Fibroblast of lung (primary cell): ENCODE data around the gene ID3. TPM values are rescaled to one million over a fixed set of nuclear protein-coding genes. Genes with fewer than 3 reads are reported as not detected.

ENCODE experiments used
- DNase-seq, 2 donors: peaks; one replicate each; pipeline versions ENCODE4 v3.0.0 to v3.0.0-alpha.2; 2010; ENCODE audit warnings: low read depth in 2 of 2
- H2AFZ ChIP-seq: 2 replicates; pipeline ENCODE4 v1.5.1; 2012; ENCODE audit warnings: low read length, control low read depth, inconsistent platforms
- H3K27ac ChIP-seq: 2 replicates; pipeline ENCODE4 v1.5.1; 2011; ENCODE audit warnings: low read length, control low read depth; ENCODE audit not compliant: insufficient read depth
- H3K27me3 ChIP-seq: 2 replicates; pipeline ENCODE4 v1.5.1; 2011; ENCODE audit warnings: mild to moderate bottlenecking, low read length; ENCODE audit not compliant: control insufficient read depth, insufficient read depth
- H3K36me3 ChIP-seq: 2 replicates; pipeline ENCODE4 v1.5.1; 2011; ENCODE audit warnings: low read length; ENCODE audit not compliant: control insufficient read depth, insufficient read depth
- H3K4me1 ChIP-seq: 2 replicates; pipeline ENCODE4 v1.5.1; 2011; ENCODE audit warnings: low read length; ENCODE audit not compliant: control insufficient read depth, insufficient read depth; ENCODE audit errors: extremely low read depth
- H3K4me2 ChIP-seq: 2 replicates; pipeline ENCODE4 v1.5.1; 2011; ENCODE audit warnings: low read length, control low read depth; ENCODE audit not compliant: insufficient read depth; ENCODE audit errors: extremely low read depth
- H3K4me3 ChIP-seq, 4 experiments: fragments of 200-600 bp in 1 of 4; sonication (generic) in 1 of 4; replicated peaks in 1 of 4; 2 replicates each; pipeline ENCODE4 v1.5.1; 2011 to 2016; ENCODE audit warnings: low read length in 4 of 4, low read depth in 3 of 4, mild to moderate bottlenecking in 3 of 4, control low read depth in 2 of 4, inconsistent platforms in 1 of 4, mixed read lengths in 1 of 4; ENCODE audit not compliant: insufficient read depth in 1 of 4; ENCODE audit errors: control extremely low read depth in 1 of 4
- H3K79me2 ChIP-seq: 2 replicates; pipeline ENCODE4 v1.5.1; 2012; ENCODE audit warnings: mild to moderate bottlenecking, low read length, inconsistent platforms; ENCODE audit not compliant: control insufficient read depth, insufficient read depth
- H3K9ac ChIP-seq: 2 replicates; pipeline ENCODE4 v1.5.1; 2011; ENCODE audit warnings: mild to moderate bottlenecking, low read length, control low read depth; ENCODE audit not compliant: insufficient read depth
- H3K9me3 ChIP-seq: 2 replicates; pipeline ENCODE4 v1.5.1; 2012; ENCODE audit warnings: low read depth, low read length; ENCODE audit not compliant: control insufficient read depth, insufficient read depth
- H4K20me1 ChIP-seq: 2 replicates; pipeline ENCODE4 v1.5.1; 2011; ENCODE audit warnings: low read length; ENCODE audit not compliant: control insufficient read depth, insufficient read depth; ENCODE audit errors: extremely low read depth
- CTCF ChIP-seq, 2 donors: IDR thresholded peaks in 1 of 2; conservative IDR thresholded peaks in 1 of 2; 1 replicate in 1 of 2; 2 replicates in 1 of 2; pipeline ENCODE4 v1.5.1; 2011 to 2012; ENCODE audit warnings: low read length in 2 of 2, control low read depth in 1 of 2, inconsistent platforms in 1 of 2, low read depth in 1 of 2, mild to moderate bottlenecking in 1 of 2
- EZH2 ChIP-seq: IDR thresholded peaks from 2 replicates; pipeline ENCODE4 v1.5.1; 2012; ENCODE audit warnings: low read length, control low read depth, mild to moderate bottlenecking; ENCODE audit errors: missing control alignments
- polyA plus RNA-seq, 2 donors: library from polyadenylated mRNA; depleted of rRNA in 1 of 2; stranded (reverse) in 1 of 2; unstranded in 1 of 2; fragments of >200 nt; gene quantifications; 2 replicates each; pipeline ENCODE4 v1.2.1, GENCODE V29; 2011 to 2012; ENCODE audit warnings: missing spikeins in 1 of 2
- total RNA-seq: library from RNA; depleted of rRNA; stranded (reverse); fragments of >200 nt; gene quantifications from 2 replicates; pipeline ENCODE4 v1.2.1, GENCODE V29; 2014

The ID3 gene
- total and polyA plus RNA-seq, 2 donors (not counting 1 experiment from before 2014, with no cell fraction given), result 9.9 to 23.0 TPM

- H3K4me3 ChIP-seq, result no peak overlapping the region
- no peaks in the 10 kb centered on the region for H3K36me3 ChIP-seq
- H3K79me2 ChIP-seq, result no peaks in the 10 kb centered on the region
- H3K4me1 ChIP-seq, result no peaks in the 10 kb centered on the region
- no peak overlapping the region for H3K9ac ChIP-seq
- H4K20me1 ChIP-seq, result no peaks in the 10 kb centered on the region
- TF ChIP-seq EZH2 (no peak), CTCF (conservative IDR thresholded peaks at IDR 0.05 in 1 of 2, IDR thresholded peaks at IDR 0.05 in 1 of 2; ENCODE audit: low read depth in 1 of 2, low read length in 2 of 2) (no peak)
- no peak overlapping the region for H3K4me2 ChIP-seq
- no peak for DNase-seq
- H3K27ac ChIP-seq, result no peak overlapping the region
- H3K27me3 ChIP-seq, result no peaks in the 10 kb centered on the region
- H3K9me3 ChIP-seq, result no peaks in the 10 kb centered on the region
- no peak overlapping the region for H2AFZ ChIP-seq
Observed at GRCh38 chr1:23598424-23598823, 39.1 kb upstream of the ID3 start.

DNA sequence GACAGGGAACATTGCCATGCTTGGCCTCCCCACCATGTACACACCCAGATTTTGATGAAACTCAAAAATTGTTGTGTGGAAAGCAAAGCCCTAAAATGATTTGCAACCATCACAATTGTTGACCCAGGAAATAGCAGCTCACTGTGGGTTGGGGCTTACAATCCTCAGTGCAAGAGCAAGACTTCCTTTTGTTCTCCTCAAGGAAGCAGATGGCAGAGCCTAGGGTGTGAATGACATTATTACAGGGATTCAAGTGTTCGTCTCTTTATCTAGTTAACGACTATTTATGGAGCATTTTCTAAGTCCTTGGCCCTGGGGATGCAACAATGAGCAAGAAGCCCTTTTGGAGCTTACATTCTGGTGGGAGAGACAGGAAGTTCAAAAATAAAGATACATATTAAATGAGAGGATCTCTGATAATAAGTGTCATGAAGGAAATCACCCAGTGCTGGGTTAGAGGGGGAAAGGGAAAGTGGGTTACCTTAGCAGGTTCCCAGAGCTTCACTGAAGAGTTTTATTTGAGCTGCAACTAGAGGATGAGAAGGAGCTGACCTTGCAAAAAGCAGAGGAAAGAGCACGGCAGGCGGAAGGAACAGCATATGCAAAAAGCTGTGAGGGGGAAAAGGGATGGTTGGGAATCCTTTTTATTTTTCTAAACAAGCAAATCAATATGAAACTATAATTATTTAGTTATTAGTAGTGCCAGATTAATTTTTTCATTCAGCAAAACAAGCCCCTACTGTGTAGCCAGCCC is 38.5 kb upstream of the ID3 start:
- no peaks in the 10 kb centered on the region for H3K4me1 ChIP-seq
- H4K20me1 ChIP-seq, result no peaks in the 10 kb centered on the region
- no peaks in the 10 kb centered on the region for H3K36me3 ChIP-seq
- TF ChIP-seq EZH2, result no peak
- no peak for TF ChIP-seq CTCF (conservative IDR thresholded peaks at IDR 0.05 in 1 of 2, IDR thresholded peaks at IDR 0.05 in 1 of 2; ENCODE audit: low read depth in 1 of 2, low read length in 2 of 2)
- no peaks in the 10 kb centered on the region for H3K27me3 ChIP-seq
- no peak overlapping the region for H3K27ac ChIP-seq
- DNase-seq, result no peak
- no peaks in the 10 kb centered on the region for H3K9me3 ChIP-seq
- H3K4me2 ChIP-seq, result no peak overlapping the region
- H3K4me3 ChIP-seq, result no peak overlapping the region
- no peaks in the 10 kb centered on the region for H3K79me2 ChIP-seq
- H3K9ac ChIP-seq, result no peak overlapping the region
- no peak overlapping the region for H2AFZ ChIP-seq

- Histone ChIP-seq H3K27me3 (no peaks in the 10 kb centered on the region), H3K4me1 (no peaks in the 10 kb centered on the region), H3K4me2 (no peak overlapping the region), H3K9me3 (no peaks in the 10 kb centered on the region), H3K4me3 (no peak overlapping the region), H3K79me2 (no peaks in the 10 kb centered on the region), H3K9ac (no peak overlapping the region), H2AFZ (no peak overlapping the region), H3K36me3 (no peaks in the 10 kb centered on the region), H3K27ac (no peak overlapping the region), H4K20me1 (no peaks in the 10 kb centered on the region)
- no peak for TF ChIP-seq EZH2
- TF ChIP-seq CTCF (conservative IDR thresholded peaks at IDR 0.05 in 1 of 2, IDR thresholded peaks at IDR 0.05 in 1 of 2; ENCODE audit: low read depth in 1 of 2, low read length in 2 of 2), result no peak
- no peak for DNase-seq
Observed at GRCh38 chr1:23596382-23597358, 37.4 kb upstream of the ID3 start.
